Measurements from ENCODE around the gene HACD2.

The HACD2 gene

GRCh38 chr3:123444744-123445143 is 140.1 kb downstream of the HACD2 start:
- no peak for DNase-seq

GRCh38 chr3:123444023-123444422 is 140.8 kb downstream of the HACD2 start:
- no peak for DNase-seq

- no peak for DNase-seq
These were observed 141.9 kb downstream of the HACD2 start for GRCh38 chr3:123442908-123443307.

GRCh38 chr3:123442125-123442524 is 142.7 kb downstream of the HACD2 start:
- no peak for DNase-seq

All from hematopoietic multipotent progenitor cell treated with erythropoietin and hydrocortisone succinate and interleukin-3 and kit ligand, for 6 days (in vitro differentiated cells).